K562 (cell line): ENCODE results near the gene DESI1. TPM values are rescaled to one million over a fixed set of nuclear protein-coding genes. Genes with fewer than 3 reads are reported as not detected.
A peak's percentile ranks its signal among the peaks of the same experiment; 100 is the strongest.

Source experiments
- ATAC-seq: fragments of 200-7000 bp; cut with Tn5 transposase; 3 replicates; pipeline ENCODE4 v1.9.1; 2020; ENCODE audit warnings: moderate library complexity
- BruUV-seq: library from RNA; stranded (reverse); fragments of 400-500 nt; replicated peaks from 2 replicates; lab custom pipeline; 2021; lab: Mats Ljungman, UMichigan
- CTCF ChIA-PET: fragments of 300-600 bp; formaldehyde crosslinking; extraction: SDS; loops from one replicate; lab custom pipeline; 2021; ENCODE audit warnings: low intra/inter-chr PET ratio; lab: Yijun Ruan, JAX
- POLR2A ChIA-PET: fragments of 300-600, 350-650 bp; sonication (Branson Sonifier 250); formaldehyde crosslinking; extraction: SDS; loops from one replicate; lab custom pipeline; 2021; ENCODE audit warnings: antibody characterized with exemption, inconsistent platforms; lab: Yijun Ruan, JAX
- DNase-seq, 4 experiments: peaks; one replicate each; pipeline versions ENCODE4 v3.0.0 to v3.0.0-alpha.2; 2011 to 2018; ENCODE audit warnings: low spot score in 3 of 4, mixed read lengths in 3 of 4; ENCODE audit errors: extremely low read depth in 1 of 4
- FAIRE-seq: peaks from 2 replicates; lab custom pipeline; 2011; peaks lifted over from hg19 to GRCh38; lab: Jason Lieb, UNC
- H2AFZ ChIP-seq: 2 replicates; pipeline ENCODE4 v1.6.0; 2011; ENCODE audit warnings: low read depth, low read length, control low read depth, inconsistent platforms
- H3K27ac ChIP-seq: fragments of 200-600 bp; 3 replicates; pipeline ENCODE4 v1.8.0; 2011; ENCODE audit warnings: low read depth, mild to moderate bottlenecking, control low read depth, inconsistent platforms, low read length, moderate library complexity, mixed read lengths; ENCODE audit errors: extremely low read depth
- H3K27me3 ChIP-seq, 2 experiments: fragments of 300-600 bp in 1 of 2; 2 replicates in 1 of 2; 3 replicates in 1 of 2; pipeline versions ENCODE4 v1.6.0 to v1.8.0; 2011; ENCODE audit warnings: inconsistent platforms in 2 of 2, low read length in 2 of 2, mild to moderate bottlenecking in 1 of 2, mixed read lengths in 1 of 2, moderate library complexity in 1 of 2; ENCODE audit not compliant: control insufficient read depth in 2 of 2, insufficient read depth in 2 of 2
- H3K36me3 ChIP-seq: fragments of 300-600 bp; 3 replicates; pipeline ENCODE4 v1.8.0; 2011; ENCODE audit warnings: mild to moderate bottlenecking, low read length, inconsistent platforms; ENCODE audit not compliant: control insufficient read depth, insufficient read depth
- H3K4me1 ChIP-seq, 2 experiments: fragments of 200-600 bp in 1 of 2; replicated peaks in 1 of 2; 2 replicates in 1 of 2; 3 replicates in 1 of 2; pipeline versions ENCODE4 v1.5.1 to v1.8.0; 2011; ENCODE audit warnings: inconsistent platforms in 2 of 2, low read length in 2 of 2, mild to moderate bottlenecking in 1 of 2, mixed read lengths in 1 of 2, moderate library complexity in 1 of 2; ENCODE audit not compliant: control insufficient read depth in 2 of 2, insufficient read depth in 2 of 2
- H3K4me2 ChIP-seq: 2 replicates; pipeline ENCODE4 v1.6.1; 2011; ENCODE audit warnings: low read length, control low read depth, inconsistent platforms, mixed read lengths; ENCODE audit not compliant: insufficient read depth
- H3K4me3 ChIP-seq: fragments of 200-600 bp; sonication (generic), shearing (Covaris generic); 2 replicates; pipeline ENCODE4 v1.5.1; 2016; ENCODE audit warnings: control low read depth, inconsistent platforms
- H3K79me2 ChIP-seq: fragments of 200-600 bp; 3 replicates; pipeline ENCODE4 v1.8.0; 2011; ENCODE audit warnings: low read length, inconsistent platforms; ENCODE audit not compliant: control insufficient read depth, insufficient read depth
- H3K9ac ChIP-seq, 2 experiments: 2 replicates each; pipeline versions ENCODE4 v1.6.0 to v1.6.1; 2011; ENCODE audit warnings: low read depth in 2 of 2, low read length in 2 of 2, control low read depth in 1 of 2, inconsistent platforms in 1 of 2, mild to moderate bottlenecking in 1 of 2, mixed read lengths in 1 of 2; ENCODE audit not compliant: insufficient read depth in 1 of 2
- H3K9me1 ChIP-seq: one replicate; pipeline ENCODE4 v1.6.0; 2011; ENCODE audit warnings: inconsistent platforms, mild to moderate bottlenecking, low read length, moderate library complexity; ENCODE audit not compliant: control insufficient read depth, insufficient read depth
- H3K9me3 ChIP-seq: replicated peaks from 2 replicates; pipeline ENCODE4 v1.5.1; 2011; ENCODE audit warnings: low read depth, low read length, inconsistent platforms; ENCODE audit not compliant: control insufficient read depth, insufficient read depth
- H4K20me1 ChIP-seq: replicated peaks from 2 replicates; pipeline ENCODE4 v1.6.1; 2011; ENCODE audit warnings: low read length, inconsistent platforms, mixed read lengths; ENCODE audit not compliant: control insufficient read depth, insufficient read depth
- BDP1 ChIP-seq: IDR thresholded peaks from 3 replicates; pipeline ENCODE4 v1.6.1; 2011; ENCODE audit not compliant: insufficient read length, insufficient read depth
- CAMTA2 ChIP-seq: fragments of 250-450 bp; sonication (Bioruptor Pico); conservative IDR thresholded peaks from 2 replicates; pipeline ENCODE4 v1.5.1; 2022
- CBFA2T2 ChIP-seq: fragments of 450-650 bp; conservative IDR thresholded peaks from 2 replicates; pipeline ENCODE4 v1.6.1; 2017; ENCODE audit warnings: mild to moderate bottlenecking
- CBFA2T3 ChIP-seq: fragments of 450-650 bp; IDR thresholded peaks from 2 replicates; pipeline ENCODE4 v1.6.1; 2017
- NCOR1 ChIP-seq: fragments of 450-650 bp; IDR thresholded peaks from 2 replicates; pipeline ENCODE4 v1.6.1; 2016; ENCODE audit warnings: mild to moderate bottlenecking, moderate library complexity
- TAF7 ChIP-seq: fragments of 450-650 bp; IDR thresholded peaks from 2 replicates; pipeline ENCODE4 v1.6.1; 2016; ENCODE audit warnings: missing genetic modification characterization, missing compliant biosample characterization
- TCFL5 ChIP-seq: fragments of 250-450 bp; sonication (Bioruptor Pico); conservative IDR thresholded peaks from 2 replicates; pipeline ENCODE4 v1.6.1; 2021; ENCODE audit warnings: mild to moderate bottlenecking, moderate library complexity, matching md5 sums
- TSC22D4 ChIP-seq: fragments of 450-650 bp; IDR thresholded peaks from 2 replicates; pipeline ENCODE4 v1.6.1; 2016; ENCODE audit warnings: missing genetic modification characterization, missing biosample characterization, control low read depth
- ZNF79 ChIP-seq: fragments of 250-450 bp; sonication (Bioruptor Pico); IDR thresholded peaks from 2 replicates; pipeline ENCODE4 v1.4.0; 2020; ENCODE audit warnings: low read depth, mild to moderate bottlenecking, moderate library complexity
- WGBS: fragments of 100-300 bp; shearing (Covaris generic); methylation state at CpG from one replicate; pipeline ENCODE4 v1.1.6; 2016; ENCODE audit warnings: low coverage, mixed read lengths; ENCODE audit not compliant: insufficient coverage; ENCODE audit errors: missing lambda C conversion rate; 5-methylcytosine and 5-hydroxymethylcytosine counted together
- in situ Hi-C: fragments of 300-500 bp; cut with MboI; formaldehyde crosslinking; loops from 4 replicates; pipeline ENCODE4 v1.15.0; 2018; ENCODE audit warnings: inconsistent platforms, mixed read lengths
- intact Hi-C: fragments of 100-400 bp; cut with micrococcal nuclease; formaldehyde crosslinking; loops from 2 replicates; pipeline ENCODE4 v1.14.2; 2022
- polyA plus RNA-seq, 8 experiments: library from polyadenylated mRNA; depleted of rRNA in 4 of 8; stranded (reverse) in 5 of 8; unstranded in 3 of 8; fragments of >200 nt; fragmentation: Nextera tagmentation in 2 of 8; fragmentation: Illumina TruSeq in 1 of 8; extraction: Ambion mirVana in 2 of 8; extraction: Trizol in 1 of 8; gene quantifications; 2 replicates each; pipeline versions ENCODE4 v1.2.1 to v1.2.3, GENCODE V29; 2011 to 2014; ENCODE audit warnings: inconsistent platforms in 1 of 8, missing spikeins in 1 of 8
- total RNA-seq, 7 experiments: library from RNA; depleted of rRNA in 6 of 7; stranded (reverse); fragments of >200 nt in 6 of 7; fragmentation: Illumina TruSeq in 2 of 7; extraction: Trizol in 2 of 7; gene quantifications; 2 replicates each; pipeline versions ENCODE4 v1.2.1 to v1.2.3, GENCODE V29; 2011 to 2021; ENCODE audit warnings: low replicate concordance in 1 of 7
- TF ChIP-seq, protein P1 (sequence below): fragments of 150-350 bp; IDR thresholded peaks from 2 replicates; pipeline ENCODE4 v1.6.1; 2014; ENCODE audit warnings: low read depth, mild to moderate bottlenecking, low read length, borderline replicate concordance
- TF ChIP-seq, protein P2 (sequence below): fragments of 250-450 bp; sonication (Bioruptor Pico); IDR thresholded peaks from 2 replicates; pipeline ENCODE4 v1.8.0; 2022; ENCODE audit warnings: moderate library complexity, mild to moderate bottlenecking, inconsistent platforms
- TF ChIP-seq, protein P3 (sequence below): fragments of 450-650 bp; conservative IDR thresholded peaks from 2 replicates; pipeline ENCODE4 v1.6.1; 2016; ENCODE audit warnings: missing genetic modification characterization, low read depth, mild to moderate bottlenecking, control low read depth, missing compliant biosample characterization
- TF ChIP-seq, protein P4 (sequence below), 2 experiments: fragments of 450-650 bp in 1 of 2; sonication (generic) in 1 of 2; formaldehyde crosslinking in 1 of 2; IDR thresholded peaks in 1 of 2; conservative IDR thresholded peaks in 1 of 2; 2 replicates each; pipeline versions ENCODE4 v1.6.1 to v1.8.1; 2016 to 2023; ENCODE audit warnings: mild to moderate bottlenecking in 2 of 2, moderate library complexity in 2 of 2, inconsistent platforms in 1 of 2, missing genetic modification reagents in 1 of 2

Gene DESI1
- total and polyA plus RNA-seq, 9 of the 15 experiments (the other 6 are each of a cell fraction or from before 2014, with no cell fraction given) = 7.2 to 45.9 (median 29.8) TPM

DNA sequence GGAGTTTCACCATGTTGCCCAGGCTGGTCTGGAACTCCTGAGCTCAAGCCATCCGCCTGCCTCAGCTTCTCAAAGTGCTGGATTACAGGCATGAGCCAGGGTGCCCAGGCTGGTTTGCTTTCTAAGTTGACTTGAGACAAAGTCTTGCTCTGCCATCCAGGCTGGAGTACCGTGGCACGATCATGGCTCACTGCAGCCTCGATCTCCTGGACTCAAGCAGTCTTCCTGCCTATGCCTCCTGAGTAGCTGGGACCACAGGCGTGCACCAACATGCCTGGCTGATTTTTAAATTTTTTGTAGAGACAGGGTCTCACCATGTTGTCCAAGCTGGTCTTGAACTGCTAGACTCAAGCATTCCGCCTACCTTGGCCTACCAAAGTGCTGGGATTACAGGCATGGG, 36.9 kb upstream of the DESI1 start (continued):
- TF ChIP-seq TCFL5 = no peak

DNA sequence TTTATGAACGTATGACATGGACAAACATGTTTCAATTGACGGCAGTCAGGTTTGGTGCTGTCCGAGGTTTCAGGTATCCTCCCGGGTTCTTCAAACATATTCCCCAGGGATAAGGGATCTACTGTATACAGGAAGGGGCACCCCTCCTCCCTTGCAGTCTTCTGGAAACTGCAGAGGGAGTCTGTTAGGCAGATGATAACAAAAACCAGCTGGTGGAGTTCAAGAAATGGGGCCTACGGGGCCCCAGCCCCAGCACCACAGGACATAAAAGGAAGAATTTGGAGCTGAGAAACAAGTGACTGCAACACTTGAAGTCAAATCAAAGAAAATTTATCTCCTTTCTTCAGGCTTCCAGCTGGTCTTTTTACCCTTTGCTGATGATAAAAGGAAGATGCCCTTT, 35.7 kb upstream of the DESI1 start:
- Histone ChIP-seq H2AFZ (no peak overlapping the region), H3K27me3 (no peaks in the 10 kb centered on the region), H3K27ac (no peak overlapping the region), H4K20me1 (no peaks in the 10 kb centered on the region), H3K79me2 (no peaks in the 10 kb centered on the region), H3K9me3 (no peaks in the 10 kb centered on the region), H3K4me2 (no peak overlapping the region), H3K36me3 (peaks cover 90% of the 10 kb centered on the region), H3K9ac (no peak overlapping the region), H3K9me1 (no peaks in the 10 kb centered on the region), H3K4me1 (no peaks in the 10 kb centered on the region), H3K4me3 (no peak overlapping the region)
- intact Hi-C loops = no loop called here
- no peak for ATAC-seq
- ChIA-PET CTCF (no interaction called here), POLR2A (interaction anchor here (0.6 to 1.1 kb wide), 2 partner anchors 10 to 113 kb away, joined by 3 to 4 read pairs; no protein-coding TSS in a partner anchor)
- no peak for FAIRE-seq
- WGBS = 70% methylated on average over 5 of the region's 5 CpGs
- in situ Hi-C loops = no loop called here
- no TSS peak for BruUV-seq
- peak in 2 of 4 experiments; percentile 21 to 30 for DNase-seq
- TF ChIP-seq TSC22D4 (no peak), ZNF79 (CRISPR knock-in tag) (no peak), CBFA2T3 (peak; percentile 53), NCOR1 (peak; percentile 8; the same call in 1 of the 2 replicates), CAMTA2 (no peak), CBFA2T2 (peak; percentile 43), BDP1 (no peak), TAF7 (tag) (no peak)
- TF ChIP-seq, protein P1, sequence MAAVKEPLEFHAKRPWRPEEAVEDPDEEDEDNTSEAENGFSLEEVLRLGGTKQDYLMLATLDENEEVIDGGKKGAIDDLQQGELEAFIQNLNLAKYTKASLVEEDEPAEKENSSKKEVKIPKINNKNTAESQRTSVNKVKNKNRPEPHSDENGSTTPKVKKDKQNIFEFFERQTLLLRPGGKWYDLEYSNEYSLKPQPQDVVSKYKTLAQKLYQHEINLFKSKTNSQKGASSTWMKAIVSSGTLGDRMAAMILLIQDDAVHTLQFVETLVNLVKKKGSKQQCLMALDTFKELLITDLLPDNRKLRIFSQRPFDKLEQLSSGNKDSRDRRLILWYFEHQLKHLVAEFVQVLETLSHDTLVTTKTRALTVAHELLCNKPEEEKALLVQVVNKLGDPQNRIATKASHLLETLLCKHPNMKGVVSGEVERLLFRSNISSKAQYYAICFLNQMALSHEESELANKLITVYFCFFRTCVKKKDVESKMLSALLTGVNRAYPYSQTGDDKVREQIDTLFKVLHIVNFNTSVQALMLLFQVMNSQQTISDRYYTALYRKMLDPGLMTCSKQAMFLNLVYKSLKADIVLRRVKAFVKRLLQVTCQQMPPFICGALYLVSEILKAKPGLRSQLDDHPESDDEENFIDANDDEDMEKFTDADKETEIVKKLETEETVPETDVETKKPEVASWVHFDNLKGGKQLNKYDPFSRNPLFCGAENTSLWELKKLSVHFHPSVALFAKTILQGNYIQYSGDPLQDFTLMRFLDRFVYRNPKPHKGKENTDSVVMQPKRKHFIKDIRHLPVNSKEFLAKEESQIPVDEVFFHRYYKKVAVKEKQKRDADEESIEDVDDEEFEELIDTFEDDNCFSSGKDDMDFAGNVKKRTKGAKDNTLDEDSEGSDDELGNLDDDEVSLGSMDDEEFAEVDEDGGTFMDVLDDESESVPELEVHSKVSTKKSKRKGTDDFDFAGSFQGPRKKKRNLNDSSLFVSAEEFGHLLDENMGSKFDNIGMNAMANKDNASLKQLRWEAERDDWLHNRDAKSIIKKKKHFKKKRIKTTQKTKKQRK = no peak
- TF ChIP-seq, protein P2, sequence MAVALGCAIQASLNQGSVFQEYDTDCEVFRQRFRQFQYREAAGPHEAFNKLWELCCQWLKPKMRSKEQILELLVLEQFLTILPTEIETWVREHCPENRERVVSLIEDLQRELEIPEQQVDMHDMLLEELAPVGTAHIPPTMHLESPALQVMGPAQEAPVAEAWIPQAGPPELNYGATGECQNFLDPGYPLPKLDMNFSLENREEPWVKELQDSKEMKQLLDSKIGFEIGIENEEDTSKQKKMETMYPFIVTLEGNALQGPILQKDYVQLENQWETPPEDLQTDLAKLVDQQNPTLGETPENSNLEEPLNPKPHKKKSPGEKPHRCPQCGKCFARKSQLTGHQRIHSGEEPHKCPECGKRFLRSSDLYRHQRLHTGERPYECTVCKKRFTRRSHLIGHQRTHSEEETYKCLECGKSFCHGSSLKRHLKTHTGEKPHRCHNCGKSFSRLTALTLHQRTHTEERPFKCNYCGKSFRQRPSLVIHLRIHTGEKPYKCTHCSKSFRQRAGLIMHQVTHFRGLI (CRISPR knock-in tag) = no peak
- TF ChIP-seq, protein P3, sequence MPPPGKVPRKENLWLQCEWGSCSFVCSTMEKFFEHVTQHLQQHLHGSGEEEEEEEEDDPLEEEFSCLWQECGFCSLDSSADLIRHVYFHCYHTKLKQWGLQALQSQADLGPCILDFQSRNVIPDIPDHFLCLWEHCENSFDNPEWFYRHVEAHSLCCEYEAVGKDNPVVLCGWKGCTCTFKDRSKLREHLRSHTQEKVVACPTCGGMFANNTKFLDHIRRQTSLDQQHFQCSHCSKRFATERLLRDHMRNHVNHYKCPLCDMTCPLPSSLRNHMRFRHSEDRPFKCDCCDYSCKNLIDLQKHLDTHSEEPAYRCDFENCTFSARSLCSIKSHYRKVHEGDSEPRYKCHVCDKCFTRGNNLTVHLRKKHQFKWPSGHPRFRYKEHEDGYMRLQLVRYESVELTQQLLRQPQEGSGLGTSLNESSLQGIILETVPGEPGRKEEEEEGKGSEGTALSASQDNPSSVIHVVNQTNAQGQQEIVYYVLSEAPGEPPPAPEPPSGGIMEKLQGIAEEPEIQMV (tag) = no peak
- TF ChIP-seq, protein P4, sequence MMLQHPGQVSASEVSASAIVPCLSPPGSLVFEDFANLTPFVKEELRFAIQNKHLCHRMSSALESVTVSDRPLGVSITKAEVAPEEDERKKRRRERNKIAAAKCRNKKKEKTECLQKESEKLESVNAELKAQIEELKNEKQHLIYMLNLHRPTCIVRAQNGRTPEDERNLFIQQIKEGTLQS (IDR thresholded peaks at IDR 0.05) = no peak
- TF ChIP-seq, protein P4 (CRISPR knock-in tag; conservative IDR thresholded peaks at IDR 0.05) = no peak
